CD4-positive, alpha-beta T cell treated with Interleukin-6 at 100 ng/mL for 8 hours (primary cell): ENCODE results near the gene SNX27.

Source experiments
- DNase-seq: peaks from one replicate; pipeline ENCODE4 v3.0.0-alpha.2; 2020; ENCODE audit warnings: mixed read lengths, low spot score

SNX27 gene

GRCh38 chr1:151705753-151706463 is 94.1 kb downstream of the SNX27 start:
- no peak for DNase-seq

- no peak for DNase-seq
These were observed 94.9 kb downstream of the SNX27 start for GRCh38 chr1:151706464-151707415.

- DNase-seq = no peak
These were observed 95.8 kb downstream of the SNX27 start for GRCh38 chr1:151707541-151708065.

GRCh38 chr1:151708891-151709290 is 97.0 kb downstream of the SNX27 start:
- no peak for DNase-seq

GRCh38 chr1:151710187-151710840 is 98.5 kb downstream of the SNX27 start:
- DNase-seq = no peak

GRCh38 chr1:151711044-151711800 is 99.4 kb downstream of the SNX27 start:
- no peak for DNase-seq

- DNase-seq = no peak
These were observed 100.1 kb downstream of the SNX27 start for GRCh38 chr1:151711951-151712350.

- no peak for DNase-seq
These were observed 101.2 kb downstream of the SNX27 start for GRCh38 chr1:151713044-151713443.

GRCh38 chr1:151713874-151714273 is 102.0 kb downstream of the SNX27 start:
- no peak for DNase-seq

- DNase-seq = no peak
These were observed 103.2 kb downstream of the SNX27 start for GRCh38 chr1:151714820-151715725.

GRCh38 chr1:151715726-151716404 is 104.0 kb downstream of the SNX27 start:
- no peak for DNase-seq

GRCh38 chr1:151716405-151716762 is 104.5 kb downstream of the SNX27 start:
- no peak for DNase-seq

- DNase-seq = no peak
These were observed 105.2 kb downstream of the SNX27 start, which contains the start of gene CELF3 for GRCh38 chr1:151716771-151717631. TSS of gene CELF3 (minus strand) at chr1:151716803. CDS start at chr1:151716020, 783 bp downstream.

GRCh38 chr1:151718011-151718431 is 106.2 kb downstream of the SNX27 start:
- no peak for DNase-seq

- no peak for DNase-seq
These were observed 106.8 kb downstream of the SNX27 start for GRCh38 chr1:151718666-151719065.

- no peak for DNase-seq
These were observed 108.3 kb downstream of the SNX27 start for GRCh38 chr1:151720125-151720524.

GRCh38 chr1:151720554-151720953 is 108.7 kb downstream of the SNX27 start:
- DNase-seq = no peak

- peak; percentile 46 for DNase-seq
These were observed 109.3 kb downstream of the SNX27 start, which contains the start of gene RIIAD1 for GRCh38 chr1:151720974-151721787. TSS of gene RIIAD1 (plus strand) at chr1:151721522. CDS start at chr1:151721537, 15 bp downstream.
